ENCODE results near the gene SPECC1.

Gene SPECC1

DNA sequence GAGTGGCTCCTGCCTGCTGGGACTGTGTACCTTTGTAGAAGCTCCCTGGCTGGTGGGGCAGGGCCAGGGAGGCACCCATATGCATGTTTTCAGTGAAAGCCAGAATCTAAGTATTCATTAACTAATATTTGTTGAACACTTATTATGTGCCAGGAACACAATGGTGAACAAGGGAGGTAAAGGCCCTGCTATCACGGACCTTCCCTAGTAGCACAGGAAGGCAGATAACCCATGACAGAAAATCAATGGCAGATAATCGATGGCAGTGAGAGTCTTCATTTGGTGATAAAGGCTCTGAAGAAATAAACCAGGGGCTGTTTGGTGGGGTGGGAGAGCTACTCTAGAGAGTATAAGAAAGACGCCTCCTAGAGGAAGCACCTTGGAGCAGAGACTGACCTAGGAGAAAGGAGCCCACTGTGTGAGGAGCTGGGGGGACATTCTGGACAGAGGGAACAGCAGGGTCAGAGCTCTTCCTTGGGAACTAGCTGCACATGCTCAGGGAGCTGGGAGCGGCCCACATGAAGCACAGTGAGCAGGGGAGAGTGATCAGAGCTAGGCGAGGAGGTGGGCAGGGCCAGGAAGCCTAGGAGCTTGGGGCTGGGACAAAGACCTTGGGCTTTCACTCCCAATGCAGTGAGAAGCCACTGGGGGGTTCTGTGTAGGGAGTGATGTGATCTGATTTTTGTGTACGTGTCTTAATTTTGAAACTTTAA is 78.5 kb downstream of the SPECC1 start:
- TF ChIP-seq CTCF (IDR thresholded peaks at IDR 0.05; ENCODE audit: low read depth, low read length, missing control alignments): no peak
- H3K4me3 ChIP-seq (ENCODE audit: low read depth, low read length): no peak overlapping the region
- no peak for DNase-seq (ENCODE audit: low read depth)

GRCh38 chr17:20089756-20090547 is 80.8 kb downstream of the SPECC1 start:
- TF ChIP-seq CTCF (IDR thresholded peaks at IDR 0.05; ENCODE audit: low read depth, low read length, missing control alignments): no peak
- DNase-seq (ENCODE audit: low read depth): no peak
- no peak overlapping the region for H3K4me3 ChIP-seq (ENCODE audit: low read depth, low read length)

DNA sequence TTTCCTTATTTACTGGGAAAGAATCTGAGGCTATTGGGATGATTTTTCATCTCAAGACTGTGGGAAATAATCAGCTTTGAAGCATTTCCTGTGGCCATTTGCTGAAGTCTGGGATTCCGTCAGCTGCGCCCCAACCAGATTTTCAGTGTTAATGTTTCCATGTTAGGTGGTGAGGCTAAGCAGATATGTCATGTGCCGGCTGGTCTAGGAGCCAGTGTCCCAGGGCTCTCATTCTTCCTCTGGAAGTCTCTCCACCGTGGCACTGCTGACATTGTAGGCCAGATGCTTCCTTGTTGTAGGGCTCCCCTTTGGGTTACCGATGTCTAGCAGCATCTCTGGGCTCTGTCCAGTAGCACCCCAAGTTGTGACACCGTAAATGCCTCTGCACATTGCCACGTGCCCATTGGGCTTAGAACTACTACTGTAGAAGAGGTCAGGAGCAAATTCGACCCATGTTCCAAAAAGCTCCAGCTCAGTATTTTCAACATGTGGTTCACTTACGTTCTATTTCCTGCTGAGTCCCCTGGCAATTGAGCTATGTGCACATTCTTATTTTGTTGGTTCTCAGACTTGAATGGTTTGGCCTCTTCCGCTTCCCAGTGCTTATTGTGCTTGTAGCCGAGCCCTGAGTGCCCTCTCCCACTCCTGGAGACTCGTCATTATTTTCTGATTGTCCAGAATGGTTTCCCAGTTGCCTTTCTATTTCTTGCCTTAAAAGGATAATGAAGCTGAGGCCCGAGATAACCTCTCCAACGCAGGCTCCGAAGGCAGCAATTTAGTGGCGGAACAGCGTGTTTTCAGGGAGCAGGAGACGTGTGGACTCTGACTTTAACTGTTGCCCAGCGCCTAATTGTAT is 82.2 kb downstream of the SPECC1 start:
- no peak for TF ChIP-seq CTCF (IDR thresholded peaks at IDR 0.05; ENCODE audit: low read depth, low read length, missing control alignments)
- no peak overlapping the region for H3K4me3 ChIP-seq (ENCODE audit: low read depth, low read length)
- DNase-seq (ENCODE audit: low read depth): no peak

DNA sequence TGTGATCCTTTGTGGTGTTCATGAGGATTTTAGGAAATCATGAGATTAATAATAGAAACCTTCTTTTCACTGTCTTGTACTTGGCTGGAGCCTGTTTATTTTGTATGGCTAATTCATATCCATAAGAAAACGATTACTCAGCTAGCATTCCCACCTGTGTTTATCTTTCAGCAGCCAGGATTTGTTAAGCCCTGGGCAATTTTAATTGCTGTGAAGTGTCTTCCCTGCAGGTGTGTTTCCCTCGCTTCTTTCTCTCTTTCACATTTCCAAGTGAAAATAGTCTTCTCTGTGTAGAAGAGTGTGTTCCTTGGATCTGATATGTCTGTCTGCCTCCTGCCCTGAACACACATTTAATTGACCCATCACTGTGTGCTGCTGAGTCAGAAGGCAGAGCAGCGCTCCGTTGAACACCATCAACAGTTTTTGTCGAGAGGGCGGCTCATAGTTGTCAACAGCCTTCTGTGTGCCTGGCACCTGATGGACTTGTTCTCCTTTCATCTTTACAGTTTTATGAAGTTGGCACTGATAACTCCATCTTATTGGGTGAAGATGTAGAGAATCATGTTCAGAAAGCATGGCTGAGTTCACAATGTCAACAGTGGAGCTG is 83.2 kb downstream of the SPECC1 start:
- no peak for TF ChIP-seq CTCF (IDR thresholded peaks at IDR 0.05; ENCODE audit: low read depth, low read length, missing control alignments)
- DNase-seq (ENCODE audit: low read depth): no peak
- H3K4me3 ChIP-seq (ENCODE audit: low read depth, low read length): no peak overlapping the region

DNA sequence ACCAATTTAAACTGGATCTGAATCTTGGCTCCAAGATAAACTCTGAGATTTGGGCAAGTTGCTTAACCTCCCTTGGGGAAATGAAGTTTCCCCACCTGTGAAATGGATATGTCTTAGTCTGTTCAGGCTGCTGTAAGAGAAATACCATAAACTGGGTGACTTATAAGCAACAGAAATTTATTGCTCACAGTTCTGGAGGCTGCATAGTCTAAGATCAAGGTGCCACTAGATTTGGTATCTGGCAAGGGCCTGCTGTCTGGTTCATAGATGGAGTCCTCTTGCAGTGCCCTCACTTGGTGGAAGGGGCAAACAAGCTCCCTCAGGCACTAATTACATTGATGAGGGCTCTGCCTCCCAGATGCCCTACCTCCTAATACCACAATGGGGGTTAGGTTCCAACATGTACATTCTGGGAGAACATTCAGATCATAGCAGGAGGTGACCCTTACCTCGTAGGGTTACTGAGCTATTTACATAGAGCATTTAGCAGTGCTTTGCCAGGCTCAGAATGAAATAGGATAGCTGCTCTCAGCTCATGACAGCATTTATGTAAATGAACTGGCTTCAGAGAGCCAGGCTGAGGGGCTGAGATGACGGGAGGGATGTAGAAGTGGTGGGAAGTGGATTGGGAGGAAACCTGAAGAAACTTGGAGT is 83.9 kb downstream of the SPECC1 start:
- no peak for TF ChIP-seq CTCF (IDR thresholded peaks at IDR 0.05; ENCODE audit: low read depth, low read length, missing control alignments)
- no peak for DNase-seq (ENCODE audit: low read depth)
- no peak overlapping the region for H3K4me3 ChIP-seq (ENCODE audit: low read depth, low read length)

DNA sequence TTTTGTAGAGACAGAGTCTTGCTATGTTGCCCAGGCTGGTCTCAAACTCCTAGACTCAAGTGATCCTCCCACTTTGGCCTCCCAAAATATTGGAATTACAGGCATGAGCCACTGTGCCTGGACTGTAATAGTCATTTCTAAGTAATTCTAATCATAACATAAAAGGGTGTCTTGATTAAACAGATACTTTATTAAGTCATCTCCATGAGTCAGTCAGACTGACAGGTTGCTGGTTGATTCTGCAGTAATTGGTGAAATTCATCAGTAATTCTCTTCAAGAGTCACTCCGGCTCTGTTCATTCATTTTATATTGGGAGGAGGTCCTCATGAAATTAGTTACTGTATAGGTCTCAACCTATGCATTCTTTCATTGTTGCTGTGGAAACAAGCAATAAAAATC is 85.6 kb downstream of the SPECC1 start:
- H3K4me3 ChIP-seq (ENCODE audit: low read depth, low read length): no peak overlapping the region
- no peak for TF ChIP-seq CTCF (IDR thresholded peaks at IDR 0.05; ENCODE audit: low read depth, low read length, missing control alignments)
- DNase-seq (ENCODE audit: low read depth): no peak
